ENCODE measurements around the gene IWS1. TPM values are rescaled to one million over a fixed set of nuclear protein-coding genes. Genes with fewer than 3 reads are reported as not detected.
A peak's percentile ranks its signal among the peaks of the same experiment; 100 is the strongest.

Gene IWS1
- total RNA-seq, 4 donors from 2014 or later: 36.9 to 43.9 (median 39.6) TPM

DNA sequence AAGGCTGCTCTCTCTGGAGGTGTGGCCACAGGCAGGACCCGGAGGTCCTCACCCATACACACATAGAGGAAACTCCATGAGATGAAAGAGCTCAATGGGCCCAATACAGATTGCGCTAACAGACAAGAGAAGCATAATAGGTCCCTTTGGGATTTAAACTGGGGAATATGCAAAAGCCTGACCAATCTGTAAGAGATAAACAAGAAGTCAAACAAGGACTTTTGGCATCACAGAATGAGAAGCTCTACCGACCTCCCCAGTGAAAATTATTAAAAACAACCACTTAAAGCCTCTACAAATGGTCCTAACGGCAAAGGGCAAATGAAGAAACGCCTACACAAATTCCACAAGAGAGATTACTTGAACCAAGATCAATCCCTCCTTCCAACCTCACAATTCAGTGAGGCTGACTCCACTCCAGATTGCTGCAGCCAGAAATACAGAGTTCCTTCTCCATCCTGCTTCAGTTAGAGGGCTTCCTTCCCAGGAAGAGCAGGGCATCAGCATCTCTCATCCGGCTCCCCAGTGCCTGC lies 10.8 kb downstream of the IWS1 start:
- H3K9me3 ChIP-seq: no peaks in the 10 kb centered on the region
- H3K4me1 ChIP-seq: peaks cover 9 to 62% (median 24%) of the 10 kb centered on the region in 3 donors
- H3K36me3 ChIP-seq: peaks cover 3 to 16% of the 10 kb centered on the region in 2 donors
- WGBS, 2 donors (ENCODE audit: low coverage in 1 of 2): 17 to 22% methylated on average over 5 to 6 of the region's 6 CpGs
- H3K27me3 ChIP-seq: no peaks in the 10 kb centered on the region
- ATAC-seq: peak; percentile 22
- H3K4me3 ChIP-seq: no peak overlapping the region
- H3K27ac ChIP-seq: peak overlapping the region; percentile 84 to 96 (median 86)
- TF ChIP-seq EP300 (IDR thresholded peaks at IDR 0.05) (no peak), POLR2AphosphoS5 (IDR thresholded peaks at IDR 0.05) (peak; percentile 34)

DNA sequence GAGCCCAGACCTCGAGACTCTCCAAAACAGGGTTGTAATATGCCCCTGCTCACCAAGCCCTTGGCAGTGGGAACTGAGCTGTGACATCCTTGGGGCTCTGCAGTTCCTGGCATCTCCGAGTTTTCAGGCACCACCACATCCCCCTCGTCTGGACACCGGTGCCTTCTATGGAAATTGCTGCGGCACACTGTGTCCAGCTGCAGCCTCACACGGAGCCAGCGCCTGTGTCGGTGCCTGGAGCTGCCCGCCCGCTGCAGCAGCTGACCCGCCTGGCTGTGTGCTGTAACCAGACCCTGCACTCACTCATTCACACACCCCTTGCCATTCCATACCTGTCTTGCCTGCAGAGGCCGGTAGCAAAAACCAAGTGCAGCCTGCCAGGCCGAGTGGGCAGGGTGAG lies 11.8 kb downstream of the IWS1 start:
- peak; percentile 50 for ATAC-seq
- Histone ChIP-seq H3K36me3 (peaks cover 0 to 7% of the 10 kb centered on the region in 2 donors), H3K27me3 (no peaks in the 10 kb centered on the region), H3K9me3 (no peaks in the 10 kb centered on the region), H3K4me3 (no peak overlapping the region), H3K4me1 (peaks cover 9 to 72% (median 24%) of the 10 kb centered on the region in 3 donors), H3K27ac (peak overlapping the region in 3 of 4 donors; percentile 84 to 86 (median 85))
- WGBS, 2 donors (ENCODE audit: low coverage in 1 of 2): 64% methylated on average over 2 of the region's 13 CpGs; no CpG with 5 or more reads in 1 of the 2 donors
- TF ChIP-seq POLR2AphosphoS5 (IDR thresholded peaks at IDR 0.05): no peak
- TF ChIP-seq POLR2A (IDR thresholded peaks at IDR 0.05): no peak
- TF ChIP-seq EP300 (IDR thresholded peaks at IDR 0.05): no peak
- TF ChIP-seq, protein P1, sequence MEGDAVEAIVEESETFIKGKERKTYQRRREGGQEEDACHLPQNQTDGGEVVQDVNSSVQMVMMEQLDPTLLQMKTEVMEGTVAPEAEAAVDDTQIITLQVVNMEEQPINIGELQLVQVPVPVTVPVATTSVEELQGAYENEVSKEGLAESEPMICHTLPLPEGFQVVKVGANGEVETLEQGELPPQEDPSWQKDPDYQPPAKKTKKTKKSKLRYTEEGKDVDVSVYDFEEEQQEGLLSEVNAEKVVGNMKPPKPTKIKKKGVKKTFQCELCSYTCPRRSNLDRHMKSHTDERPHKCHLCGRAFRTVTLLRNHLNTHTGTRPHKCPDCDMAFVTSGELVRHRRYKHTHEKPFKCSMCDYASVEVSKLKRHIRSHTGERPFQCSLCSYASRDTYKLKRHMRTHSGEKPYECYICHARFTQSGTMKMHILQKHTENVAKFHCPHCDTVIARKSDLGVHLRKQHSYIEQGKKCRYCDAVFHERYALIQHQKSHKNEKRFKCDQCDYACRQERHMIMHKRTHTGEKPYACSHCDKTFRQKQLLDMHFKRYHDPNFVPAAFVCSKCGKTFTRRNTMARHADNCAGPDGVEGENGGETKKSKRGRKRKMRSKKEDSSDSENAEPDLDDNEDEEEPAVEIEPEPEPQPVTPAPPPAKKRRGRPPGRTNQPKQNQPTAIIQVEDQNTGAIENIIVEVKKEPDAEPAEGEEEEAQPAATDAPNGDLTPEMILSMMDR (IDR thresholded peaks at IDR 0.05): no peak

DNA sequence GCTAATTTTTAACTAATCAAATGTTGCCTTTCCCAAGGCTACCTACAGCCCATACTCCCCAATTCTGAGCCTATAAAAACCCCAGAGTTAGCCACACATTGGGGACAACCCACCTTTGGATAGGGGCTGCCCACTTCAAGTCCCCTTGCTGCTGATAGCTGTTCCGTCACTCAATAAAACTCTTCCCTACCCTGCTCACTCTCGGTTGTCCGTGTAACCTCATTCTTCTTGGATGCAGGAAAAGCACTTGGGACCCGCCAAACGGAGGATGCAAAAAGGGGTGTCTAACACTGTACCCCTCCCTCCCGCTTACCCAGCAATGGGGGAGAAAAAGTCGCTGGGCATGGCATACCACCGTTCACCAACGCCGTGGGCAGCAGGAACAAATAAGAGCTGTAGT lies 12.2 kb downstream of the IWS1 start:
- Histone ChIP-seq H3K36me3 (peaks cover 0 to 6% of the 10 kb centered on the region in 2 donors), H3K27ac (peak overlapping the region in 3 of 4 donors; percentile 84 to 86 (median 85)), H3K4me3 (no peak overlapping the region), H3K4me1 (peaks cover 10 to 76% (median 24%) of the 10 kb centered on the region in 3 donors), H3K9me3 (no peaks in the 10 kb centered on the region), H3K27me3 (no peaks in the 10 kb centered on the region)
- ATAC-seq: no peak
- no peak for TF ChIP-seq POLR2AphosphoS5 (IDR thresholded peaks at IDR 0.05)
- TF ChIP-seq EP300 (IDR thresholded peaks at IDR 0.05): no peak
- TF ChIP-seq POLR2A (IDR thresholded peaks at IDR 0.05): no peak
- TF ChIP-seq, protein P1 (IDR thresholded peaks at IDR 0.05): no peak
- 43 to 80% methylated on average over 3 to 8 of the region's 10 CpGs for WGBS, 2 donors (ENCODE audit: low coverage in 1 of 2)

DNA sequence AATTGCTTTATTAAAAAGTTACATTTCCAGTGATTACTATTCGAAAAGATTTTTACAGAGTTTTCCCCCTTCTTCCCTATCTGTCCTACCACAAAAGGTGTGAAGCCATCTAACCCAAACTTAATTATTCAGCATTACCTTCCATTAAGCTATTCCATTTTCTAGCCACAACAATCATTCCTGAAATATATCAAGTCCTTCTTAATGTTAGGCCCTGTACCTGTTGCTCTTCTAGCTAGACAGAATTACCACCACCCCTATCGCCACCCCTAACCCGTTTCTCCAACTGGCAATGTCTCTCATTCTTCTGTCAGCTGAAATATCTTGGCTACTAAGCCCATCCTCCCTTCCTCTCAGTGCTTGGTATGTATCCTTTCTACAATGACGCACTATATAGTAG lies 13.9 kb downstream of the IWS1 start:
- H3K4me1 ChIP-seq: peaks cover 19 to 93% (median 36%) of the 10 kb centered on the region in 3 donors
- peak overlapping the region in 3 of 4 donors; percentile 16 to 86 (median 84) for H3K27ac ChIP-seq
- no peaks in the 10 kb centered on the region for H3K9me3 ChIP-seq
- WGBS, 2 donors (ENCODE audit: low coverage in 1 of 2): 86 to 93% methylated on average over 4 of the region's 4 CpGs
- ATAC-seq: no peak
- H3K27me3 ChIP-seq: no peaks in the 10 kb centered on the region
- no peak overlapping the region for H3K4me3 ChIP-seq
- TF ChIP-seq POLR2A (IDR thresholded peaks at IDR 0.05) (no peak), EP300 (IDR thresholded peaks at IDR 0.05) (no peak), POLR2AphosphoS5 (IDR thresholded peaks at IDR 0.05) (no peak)
- TF ChIP-seq, protein P1 (IDR thresholded peaks at IDR 0.05): no peak
- H3K36me3 ChIP-seq: no peaks in the 10 kb centered on the region

DNA sequence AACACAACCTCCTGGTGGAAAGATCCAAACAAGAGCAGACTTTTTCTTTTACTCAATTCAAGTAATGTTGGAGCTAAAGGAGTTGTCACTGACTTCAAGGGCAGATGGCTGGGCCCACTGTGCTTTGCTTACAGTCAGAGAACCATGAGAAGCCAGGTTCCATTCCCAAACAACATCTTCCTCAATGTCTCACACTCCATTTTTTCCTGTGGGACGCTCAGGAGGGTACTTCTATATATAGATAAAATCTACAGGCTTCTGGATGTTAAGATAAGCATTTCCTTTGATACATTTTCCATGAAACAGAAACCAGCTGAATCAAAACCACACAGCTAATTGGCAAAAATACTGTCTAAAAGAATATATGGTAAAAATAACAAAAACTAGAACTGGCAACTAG lies 14.4 kb downstream of the IWS1 start:
- TF ChIP-seq POLR2A (IDR thresholded peaks at IDR 0.05) (no peak), POLR2AphosphoS5 (IDR thresholded peaks at IDR 0.05) (no peak), EP300 (IDR thresholded peaks at IDR 0.05) (no peak)
- TF ChIP-seq, protein P1 (IDR thresholded peaks at IDR 0.05): no peak
- ATAC-seq: no peak
- Histone ChIP-seq H3K4me3 (no peak overlapping the region), H3K4me1 (peaks cover 19 to 95% (median 40%) of the 10 kb centered on the region in 3 donors), H3K27me3 (no peaks in the 10 kb centered on the region), H3K27ac (peak overlapping the region in 3 of 4 donors; percentile 16 to 86 (median 84)), H3K9me3 (no peaks in the 10 kb centered on the region), H3K36me3 (no peaks in the 10 kb centered on the region)
- 38% methylated on average over 1 of the region's 1 CpG; no CpG with 5 or more reads in 1 of the 2 donors for WGBS, 2 donors (ENCODE audit: low coverage in 1 of 2)

All from gastroesophageal sphincter (tissue), 4 donors.